GM23248 (cell line): ENCODE measurements around the gene PTPRN2. TPM values are rescaled to one million over a fixed set of nuclear protein-coding genes. Genes with fewer than 3 reads are reported as not detected.

ENCODE experiments used
- DNase-seq: peaks from one replicate; pipeline ENCODE4 v3.0.0-alpha.2; 2015
- H2AFZ ChIP-seq: fragments of 200-600 bp; sonication (generic); 2 replicates; pipeline ENCODE4 v1.6.1; 2016; ENCODE audit warnings: antibody characterized with exemption
- H3F3A ChIP-seq: fragments of 200-600 bp; sonication (generic); 2 replicates; pipeline ENCODE4 v1.6.1; 2016; ENCODE audit warnings: mild to moderate bottlenecking, antibody characterized with exemption, mixed run types; ENCODE audit not compliant: insufficient read depth
- H3K27ac ChIP-seq: fragments of 200-600 bp; sonication (generic); 2 replicates; pipeline ENCODE4 v1.5.1; 2016; ENCODE audit warnings: mild to moderate bottlenecking
- H3K27me3 ChIP-seq: fragments of 200-600 bp; sonication (generic); replicated peaks from 2 replicates; pipeline ENCODE4 v1.6.1; 2016; ENCODE audit warnings: mild to moderate bottlenecking; ENCODE audit not compliant: insufficient read depth
- H3K36me3 ChIP-seq: fragments of 200-600 bp; sonication (generic); 2 replicates; pipeline ENCODE4 v1.6.1; 2016; ENCODE audit warnings: low read depth, mild to moderate bottlenecking
- H3K4me1 ChIP-seq: fragments of 200-600 bp; sonication (generic); 2 replicates; pipeline ENCODE4 v1.6.1; 2016; ENCODE audit warnings: mild to moderate bottlenecking; ENCODE audit not compliant: insufficient read depth
- H3K4me2 ChIP-seq: fragments of 200-600 bp; sonication (generic); one replicate; pipeline ENCODE4 v1.6.1; 2016; ENCODE audit warnings: mild to moderate bottlenecking; ENCODE audit not compliant: unreplicated experiment
- H3K4me3 ChIP-seq: fragments of 200-600 bp; sonication (generic); 2 replicates; pipeline ENCODE4 v1.5.1; 2016; ENCODE audit warnings: mild to moderate bottlenecking
- H3K79me2 ChIP-seq: fragments of 200-600 bp; sonication (generic); 2 replicates; pipeline ENCODE4 v1.6.1; 2016; ENCODE audit warnings: mild to moderate bottlenecking; ENCODE audit not compliant: insufficient read depth
- H3K9ac ChIP-seq: fragments of 200-600 bp; sonication (generic); 2 replicates; pipeline ENCODE4 v1.6.1; 2016; ENCODE audit warnings: mild to moderate bottlenecking
- H3K9me2 ChIP-seq: fragments of 200-600 bp; sonication (generic); 2 replicates; pipeline ENCODE4 v1.6.1; 2016; ENCODE audit warnings: mixed run types, mild to moderate bottlenecking, moderate library complexity; ENCODE audit not compliant: insufficient read depth
- H3K9me3 ChIP-seq: fragments of 200-600 bp; sonication (generic); one replicate; pipeline ENCODE4 v1.6.1; 2017; ENCODE audit warnings: low read depth
- H4K20me1 ChIP-seq: fragments of 200-600 bp; sonication (generic); 2 replicates; pipeline ENCODE4 v1.6.0; 2016; ENCODE audit not compliant: insufficient read depth
- EZH2 ChIP-seq: fragments of 200-600 bp; sonication (generic); IDR thresholded peaks from 2 replicates; pipeline ENCODE4 v1.6.1; 2018; ENCODE audit warnings: antibody characterized with exemption, mild to moderate bottlenecking; ENCODE audit not compliant: insufficient read depth, poor library complexity, severe bottlenecking
- EZH2phosphoT487 ChIP-seq: fragments of 200-600 bp; sonication (generic); IDR thresholded peaks from 2 replicates; pipeline ENCODE4 v1.6.1; 2018; ENCODE audit warnings: antibody characterized with exemption, moderate library complexity, mild to moderate bottlenecking, low read depth; ENCODE audit not compliant: insufficient read depth
- WGBS, 2 experiments: methylation state at CpG; one replicate each; pipeline ENCODE4 v1.1.6; 2015 to 2017; ENCODE audit warnings: low lambda C conversion rate in 2 of 2, low coverage in 1 of 2; ENCODE audit errors: missing lambda C conversion rate in 2 of 2; 5-methylcytosine and 5-hydroxymethylcytosine counted together
- in situ Hi-C: fragments of 300-500 bp; cut with MboI; formaldehyde crosslinking; loops from 2 replicates; pipeline ENCODE4 v1.15.0; 2020
- polyA plus RNA-seq: library from polyadenylated mRNA; unstranded; fragments of >200 nt; fragmentation: Nextera tagmentation; extraction: Ambion mirVana; gene quantifications from 2 replicates; pipeline ENCODE4 v1.2.1, GENCODE V29; 2016
- total RNA-seq: library from RNA; depleted of rRNA; stranded (reverse); fragments of >200 nt; shearing (Covaris generic); gene quantifications from 2 replicates; pipeline ENCODE4 v1.2.3, GENCODE V29; 2014

Gene PTPRN2
- total and polyA plus RNA-seq, 2 experiments from 2014 or later, result 0.13 TPM; not detected in 1

GRCh38 chr7:158133515-158134271, 453.9 kb downstream of the PTPRN2 start:
- no peaks in the 10 kb centered on the region for H3K27me3 ChIP-seq
- no peak overlapping the region for H3K27ac ChIP-seq
- H3K4me1 ChIP-seq, result no peaks in the 10 kb centered on the region
- no peak for DNase-seq
- no peak overlapping the region for H3K9ac ChIP-seq
- H3K4me3 ChIP-seq, result no peak overlapping the region
- no peaks in the 10 kb centered on the region for H4K20me1 ChIP-seq
- H3F3A ChIP-seq, result no peaks in the 10 kb centered on the region
- no peaks in the 10 kb centered on the region for H3K9me2 ChIP-seq
- WGBS, 2 experiments, result 66% methylated on average over 36 of the region's 36 CpGs
- in situ Hi-C loops, result no loop called here
- no peak overlapping the region for H3K4me2 ChIP-seq
- H3K79me2 ChIP-seq, result no peaks in the 10 kb centered on the region
- TF ChIP-seq EZH2 (no peak), EZH2phosphoT487 (no peak)
- no peaks in the 10 kb centered on the region for H3K9me3 ChIP-seq
- H3K36me3 ChIP-seq, result no peaks in the 10 kb centered on the region
- H2AFZ ChIP-seq, result no peak overlapping the region

GRCh38 chr7:158133057-158133456, 454.6 kb downstream of the PTPRN2 start:
- Histone ChIP-seq H3F3A (no peaks in the 10 kb centered on the region), H3K4me1 (no peaks in the 10 kb centered on the region), H3K36me3 (no peaks in the 10 kb centered on the region), H4K20me1 (no peaks in the 10 kb centered on the region), H3K27me3 (no peaks in the 10 kb centered on the region), H3K9ac (no peak overlapping the region), H3K79me2 (no peaks in the 10 kb centered on the region), H3K27ac (no peak overlapping the region), H3K4me3 (no peak overlapping the region), H3K9me3 (no peaks in the 10 kb centered on the region), H3K9me2 (no peaks in the 10 kb centered on the region), H3K4me2 (no peak overlapping the region), H2AFZ (no peak overlapping the region)
- 75 to 82% methylated on average over 20 to 21 of the region's 21 CpGs for WGBS, 2 experiments
- DNase-seq, result no peak
- in situ Hi-C loops, result no loop called here
- TF ChIP-seq EZH2phosphoT487, result no peak
- TF ChIP-seq EZH2, result no peak

- H3K27me3 ChIP-seq, result no peaks in the 10 kb centered on the region
- no peak overlapping the region for H3K27ac ChIP-seq
- H3K36me3 ChIP-seq, result no peaks in the 10 kb centered on the region
- no peaks in the 10 kb centered on the region for H3K4me1 ChIP-seq
- no peaks in the 10 kb centered on the region for H3K9me3 ChIP-seq
- no peak for DNase-seq
- H3F3A ChIP-seq, result no peaks in the 10 kb centered on the region
- no peaks in the 10 kb centered on the region for H3K79me2 ChIP-seq
- no peaks in the 10 kb centered on the region for H4K20me1 ChIP-seq
- no peak overlapping the region for H2AFZ ChIP-seq
- H3K9me2 ChIP-seq, result no peaks in the 10 kb centered on the region
- 87% methylated on average over 10 of the region's 10 CpGs for WGBS, 2 experiments
- H3K4me3 ChIP-seq, result no peak overlapping the region
- in situ Hi-C loops, result no loop called here
- H3K9ac ChIP-seq, result no peak overlapping the region
- no peak overlapping the region for H3K4me2 ChIP-seq
- no peak for TF ChIP-seq EZH2phosphoT487
- no peak for TF ChIP-seq EZH2
Observed at GRCh38 chr7:158130023-158130409, 457.6 kb downstream of the PTPRN2 start.

- H3K9ac ChIP-seq, result no peak overlapping the region
- no peaks in the 10 kb centered on the region for H4K20me1 ChIP-seq
- no peaks in the 10 kb centered on the region for H3K9me3 ChIP-seq
- no peak for TF ChIP-seq EZH2
- no peak for TF ChIP-seq EZH2phosphoT487
- H2AFZ ChIP-seq, result no peak overlapping the region
- no peaks in the 10 kb centered on the region for H3K9me2 ChIP-seq
- WGBS, 2 experiments, result 61% methylated on average over 12 of the region's 12 CpGs
- H3K36me3 ChIP-seq, result no peaks in the 10 kb centered on the region
- no peak overlapping the region for H3K27ac ChIP-seq
- no peaks in the 10 kb centered on the region for H3K27me3 ChIP-seq
- no peak overlapping the region for H3K4me2 ChIP-seq
- no peaks in the 10 kb centered on the region for H3K4me1 ChIP-seq
- H3F3A ChIP-seq, result no peaks in the 10 kb centered on the region
- H3K79me2 ChIP-seq, result no peaks in the 10 kb centered on the region
- no peak for DNase-seq
- no peak overlapping the region for H3K4me3 ChIP-seq
- in situ Hi-C loops, result no loop called here
Observed at GRCh38 chr7:158129037-158130022, 458.3 kb downstream of the PTPRN2 start.
